Transverse colon (tissue), 4 donors: ENCODE results near the gene SESTD1. TPM values are rescaled to one million over a fixed set of nuclear protein-coding genes. Genes with fewer than 3 reads are reported as not detected.
A peak's percentile ranks its signal among the peaks of the same experiment; 100 is the strongest.

Experiments used
- DNase-seq: peaks from one replicate; pipeline ENCODE4 v3.0.0-alpha.2; 2019
- H3K27ac ChIP-seq, 4 donors: fragments of 200-600 bp; sonication (generic); 2 replicates each; pipeline ENCODE4 v1.5.1; 2016 to 2018; ENCODE audit warnings: inconsistent platforms in 4 of 4
- H3K27me3 ChIP-seq: fragments of 200-600 bp; sonication (generic); 2 replicates; pipeline ENCODE4 v1.5.1; 2017; ENCODE audit warnings: inconsistent platforms
- H3K36me3 ChIP-seq, 4 donors: fragments of 200-600 bp; sonication (generic); 2 replicates each; pipeline ENCODE4 v1.5.1; 2017 to 2019; ENCODE audit warnings: inconsistent platforms in 4 of 4
- H3K4me1 ChIP-seq, 4 donors: fragments of 200-600 bp; sonication (generic); 2 replicates each; pipeline ENCODE4 v1.5.1; 2017 to 2020; ENCODE audit warnings: inconsistent platforms in 4 of 4
- H3K4me3 ChIP-seq, 4 donors: fragments of 200-600 bp; sonication (generic); 1 replicate in 1 of 4; 2 replicates in 3 of 4; pipeline versions ENCODE4 v1.5.1 to v1.6.1; 2017 to 2019; ENCODE audit warnings: inconsistent platforms in 4 of 4
- H3K9me3 ChIP-seq, 2 donors: fragments of 200-600 bp; sonication (generic); 2 replicates each; pipeline ENCODE4 v1.5.1; 2017 to 2019; ENCODE audit warnings: inconsistent platforms in 2 of 2
- EP300 ChIP-seq: sonication (generic); formaldehyde crosslinking; IDR thresholded peaks from one replicate; pipeline ENCODE4 v1.6.1; 2017; ENCODE audit warnings: antibody characterized with exemption, low read depth
- POLR2A ChIP-seq: fragments of 450-650 bp; IDR thresholded peaks from one replicate; pipeline ENCODE4 v1.6.1; 2016; ENCODE audit warnings: antibody characterized with exemption, mild to moderate bottlenecking, moderate library complexity
- POLR2AphosphoS5 ChIP-seq, 3 donors: sonication (generic); formaldehyde crosslinking; IDR thresholded peaks; one replicate each; pipeline ENCODE4 v1.6.1; 2016; ENCODE audit warnings: antibody characterized with exemption in 3 of 3
- WGBS, 2 donors: methylation state at CpG; one replicate each; pipeline ENCODE4 v1.1.5; 2018; ENCODE audit warnings: low coverage in 1 of 2; 5-methylcytosine and 5-hydroxymethylcytosine counted together
- in situ Hi-C, 4 donors: fragments of 200-750 bp; cut with MboI; loops; one replicate each; pipeline versions ENCODE4 v1.15.0 to v1.15.1; 2017; ENCODE audit warnings: low sequenced_read_pairs in 3 of 4, low pct_ligation_motif_present in 1 of 4, low pct_unique_long_range_greater_than_20kb in 1 of 4
- intact Hi-C: fragments of 100-400 bp; cut with DNase I; formaldehyde crosslinking; loops from one replicate; pipeline ENCODE4 v1.15.1; 2023; ENCODE audit warnings: low total_unique reads
- total RNA-seq, 4 donors: library from RNA; depleted of rRNA; stranded (reverse); fragments of >200 nt; gene quantifications; one replicate each; pipeline ENCODE4 v1.1.0, GENCODE V29; 2016
- TF ChIP-seq, protein P1 (sequence below), 5 experiments: fragments of 200-600 bp in 3 of 5; fragments of 450-650 bp in 2 of 5; sonication (generic) in 3 of 5; IDR thresholded peaks; 1 replicate in 2 of 5; 2 replicates in 3 of 5; pipeline ENCODE4 v1.5.1; 2016 to 2017; ENCODE audit warnings: antibody characterized with exemption in 5 of 5, inconsistent platforms in 3 of 5, mild to moderate bottlenecking in 2 of 5, moderate library complexity in 1 of 5

SESTD1 gene
- total RNA-seq, 4 donors from 2014 or later = 12.6 to 44.1 (median 22.3) TPM

DNA sequence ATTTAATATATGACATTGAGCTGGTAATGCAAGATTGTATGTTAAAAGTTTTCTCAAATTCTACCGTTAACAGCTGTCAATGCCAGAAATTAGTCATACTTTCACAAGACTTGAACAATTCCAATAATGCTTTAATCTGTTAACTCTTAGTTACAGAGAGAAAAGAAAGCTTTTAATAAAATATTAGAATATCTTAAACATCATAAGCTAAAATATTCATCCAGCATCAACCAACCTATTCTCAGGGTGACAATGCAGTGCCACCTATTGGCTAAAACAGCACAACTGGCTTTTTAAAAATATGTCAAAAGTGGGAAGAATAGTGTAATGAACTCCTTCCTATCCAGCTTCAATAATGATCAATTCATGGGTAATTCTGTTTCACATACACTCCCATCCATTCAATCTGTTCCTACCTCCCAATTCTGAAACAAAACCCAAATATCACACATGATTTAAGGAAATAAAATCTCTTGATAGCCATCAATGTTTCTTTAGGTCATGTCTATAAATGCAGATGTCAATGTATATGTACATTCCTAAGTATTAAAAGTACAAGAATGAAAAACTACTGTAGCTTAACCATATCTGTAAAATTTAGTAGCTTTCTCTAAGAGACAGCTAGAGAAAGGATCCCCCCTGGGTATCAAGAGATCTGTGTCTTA lies 134.9 kb downstream of the SESTD1 start:
- TF ChIP-seq POLR2AphosphoS5 (IDR thresholded peaks at IDR 0.05) = no peak
- TF ChIP-seq, protein P1, sequence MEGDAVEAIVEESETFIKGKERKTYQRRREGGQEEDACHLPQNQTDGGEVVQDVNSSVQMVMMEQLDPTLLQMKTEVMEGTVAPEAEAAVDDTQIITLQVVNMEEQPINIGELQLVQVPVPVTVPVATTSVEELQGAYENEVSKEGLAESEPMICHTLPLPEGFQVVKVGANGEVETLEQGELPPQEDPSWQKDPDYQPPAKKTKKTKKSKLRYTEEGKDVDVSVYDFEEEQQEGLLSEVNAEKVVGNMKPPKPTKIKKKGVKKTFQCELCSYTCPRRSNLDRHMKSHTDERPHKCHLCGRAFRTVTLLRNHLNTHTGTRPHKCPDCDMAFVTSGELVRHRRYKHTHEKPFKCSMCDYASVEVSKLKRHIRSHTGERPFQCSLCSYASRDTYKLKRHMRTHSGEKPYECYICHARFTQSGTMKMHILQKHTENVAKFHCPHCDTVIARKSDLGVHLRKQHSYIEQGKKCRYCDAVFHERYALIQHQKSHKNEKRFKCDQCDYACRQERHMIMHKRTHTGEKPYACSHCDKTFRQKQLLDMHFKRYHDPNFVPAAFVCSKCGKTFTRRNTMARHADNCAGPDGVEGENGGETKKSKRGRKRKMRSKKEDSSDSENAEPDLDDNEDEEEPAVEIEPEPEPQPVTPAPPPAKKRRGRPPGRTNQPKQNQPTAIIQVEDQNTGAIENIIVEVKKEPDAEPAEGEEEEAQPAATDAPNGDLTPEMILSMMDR (IDR thresholded peaks at IDR 0.05) = peak in 4 of 5 experiments; percentile 27 to 50 (median 42)
- H3K27ac ChIP-seq = no peak overlapping the region
- intact Hi-C loops (no loop called here), in situ Hi-C loops (loop anchor here in 1 of 4 donors (25.0 kb wide), 1 partner anchor 217 kb away; no protein-coding TSS in a partner anchor)
- WGBS, 2 donors = 69 to 87% methylated on average over 1 of the region's 1 CpG
- no peak overlapping the region for H3K4me3 ChIP-seq
- H3K27me3 ChIP-seq = no peaks in the 10 kb centered on the region
- no peaks in the 10 kb centered on the region for H3K9me3 ChIP-seq
- H3K4me1 ChIP-seq = no peaks in the 10 kb centered on the region
- DNase-seq = no peak
- no peaks in the 10 kb centered on the region for H3K36me3 ChIP-seq

GRCh38 chr2:179125404-179125803 lies 139.2 kb downstream of the SESTD1 start:
- Histone ChIP-seq H3K27ac (no peak overlapping the region), H3K9me3 (no peaks in the 10 kb centered on the region), H3K36me3 (no peaks in the 10 kb centered on the region), H3K4me3 (no peak overlapping the region), H3K27me3 (no peaks in the 10 kb centered on the region), H3K4me1 (no peaks in the 10 kb centered on the region)
- in situ Hi-C loops = loop anchor here in 1 of 4 donors (25.0 kb wide), 1 partner anchor 213 kb away; no protein-coding TSS in a partner anchor
- intact Hi-C loops = no loop called here
- 94 to 100% methylated on average over 2 to 3 of the region's 3 CpGs for WGBS, 2 donors
- DNase-seq = no peak
- TF ChIP-seq POLR2AphosphoS5 (IDR thresholded peaks at IDR 0.05) = no peak
- TF ChIP-seq POLR2A = no peak
- TF ChIP-seq EP300 = no peak

- Histone ChIP-seq H3K9me3 (no peaks in the 10 kb centered on the region), H3K4me3 (no peak overlapping the region), H3K27me3 (no peaks in the 10 kb centered on the region), H3K27ac (no peak overlapping the region), H3K4me1 (no peaks in the 10 kb centered on the region), H3K36me3 (no peaks in the 10 kb centered on the region)
- no peak for TF ChIP-seq EP300
- TF ChIP-seq POLR2A = no peak
- TF ChIP-seq, protein P1 (IDR thresholded peaks at IDR 0.05) = no peak
- no peak for TF ChIP-seq POLR2AphosphoS5 (IDR thresholded peaks at IDR 0.05)
- intact Hi-C loops (no loop called here), in situ Hi-C loops (no loop called here)
- no peak for DNase-seq
- 91 to 100% methylated on average over 2 to 3 of the region's 3 CpGs for WGBS, 2 donors
Measured at GRCh38 chr2:179124282-179124681, 140.3 kb downstream of the SESTD1 start.

DNA sequence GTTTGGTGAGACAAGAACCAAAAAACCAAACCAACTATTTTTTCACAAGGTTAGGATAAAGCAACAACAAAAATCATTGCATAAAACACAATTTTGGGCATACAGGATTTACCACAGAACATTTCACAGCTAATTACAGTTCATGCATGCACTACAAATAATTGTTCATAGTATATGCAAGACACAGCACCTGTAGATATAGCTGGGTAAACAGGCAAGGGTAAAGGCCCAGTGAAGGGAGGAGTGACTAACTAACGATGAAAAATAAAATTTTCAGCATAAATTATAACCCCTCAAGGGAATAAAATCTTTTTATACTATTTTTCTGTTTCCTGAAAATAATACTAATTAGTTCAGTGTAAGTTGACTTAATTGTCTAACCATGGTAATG lies 141.4 kb downstream of the SESTD1 start:
- Histone ChIP-seq H3K4me1 (no peaks in the 10 kb centered on the region), H3K27me3 (no peaks in the 10 kb centered on the region), H3K36me3 (peaks cover 0 to 6% (median 0%) of the 10 kb centered on the region in 4 donors), H3K4me3 (no peak overlapping the region), H3K27ac (no peak overlapping the region), H3K9me3 (no peaks in the 10 kb centered on the region)
- TF ChIP-seq POLR2AphosphoS5 (IDR thresholded peaks at IDR 0.05) = no peak
- no peak for TF ChIP-seq POLR2A
- TF ChIP-seq, protein P1 (IDR thresholded peaks at IDR 0.05) = no peak
- TF ChIP-seq EP300 = no peak
- WGBS, 2 donors = 90 to 100% methylated on average over 1 of the region's 1 CpG
- in situ Hi-C loops (no loop called here), intact Hi-C loops (no loop called here)
- no peak for DNase-seq
